NCI-H510A (cell line): ENCODE measurements around the gene ILKAP.

ENCODE experiments used
- DNase-seq: peaks from one replicate; lab custom pipeline; 2025; lab: John Stamatoyannopoulos, UW

ILKAP gene

DNA sequence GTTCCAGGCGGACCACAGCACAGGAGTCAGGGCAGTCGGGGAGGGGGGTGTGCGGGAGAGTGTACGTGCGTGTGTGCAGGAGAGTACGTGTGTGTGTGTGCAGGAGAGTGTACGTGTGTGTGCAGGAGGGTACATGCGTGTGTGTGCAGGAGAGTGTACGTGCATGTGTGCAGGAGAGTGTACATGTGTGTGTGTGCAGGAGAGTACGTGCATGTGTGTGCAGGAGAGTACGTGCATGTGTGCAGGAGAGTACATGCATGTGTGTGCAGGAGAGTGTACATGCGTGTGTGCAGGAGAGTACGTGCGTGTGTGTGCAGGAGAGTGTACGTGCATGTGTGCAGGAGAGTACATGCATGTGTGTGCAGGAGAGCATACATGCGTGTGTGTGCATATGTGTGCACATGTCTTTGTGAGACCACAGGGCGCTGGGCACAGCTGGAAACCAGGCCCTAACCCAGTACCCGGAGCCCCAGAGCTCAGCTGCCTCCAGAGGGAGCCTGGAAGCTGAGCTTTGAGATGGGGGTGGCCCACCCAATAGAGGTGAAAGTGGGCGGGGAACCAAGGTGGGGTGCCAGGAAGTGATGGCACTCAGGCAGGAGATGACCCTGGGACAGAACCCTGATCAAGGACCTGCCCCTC lies 78.9 kb downstream of the ILKAP start:
- no peak for DNase-seq

DNA sequence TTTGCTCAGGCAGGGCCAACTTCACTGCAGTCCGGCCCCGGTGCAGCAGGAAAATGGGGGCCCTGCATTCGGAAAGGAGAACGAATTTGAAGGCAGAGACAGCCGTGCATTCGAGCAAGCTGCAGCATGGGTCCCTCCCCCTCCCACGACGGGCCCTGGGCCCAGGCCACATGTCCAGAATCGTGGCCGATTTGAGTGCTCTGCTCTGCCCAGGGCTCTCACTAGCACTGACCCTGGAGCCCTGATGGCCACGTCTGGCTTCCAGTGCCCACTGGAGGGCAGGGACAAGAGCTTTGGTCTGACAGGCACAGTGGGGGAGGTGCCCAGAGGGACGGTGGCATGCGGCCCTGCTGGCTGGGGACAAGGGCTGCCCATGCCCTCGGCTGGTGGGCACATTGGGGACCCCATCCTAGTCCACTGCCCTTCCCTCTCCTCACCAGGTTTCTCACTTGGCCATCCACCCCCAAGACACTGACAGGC lies 79.5 kb downstream of the ILKAP start:
- no peak for DNase-seq

DNA sequence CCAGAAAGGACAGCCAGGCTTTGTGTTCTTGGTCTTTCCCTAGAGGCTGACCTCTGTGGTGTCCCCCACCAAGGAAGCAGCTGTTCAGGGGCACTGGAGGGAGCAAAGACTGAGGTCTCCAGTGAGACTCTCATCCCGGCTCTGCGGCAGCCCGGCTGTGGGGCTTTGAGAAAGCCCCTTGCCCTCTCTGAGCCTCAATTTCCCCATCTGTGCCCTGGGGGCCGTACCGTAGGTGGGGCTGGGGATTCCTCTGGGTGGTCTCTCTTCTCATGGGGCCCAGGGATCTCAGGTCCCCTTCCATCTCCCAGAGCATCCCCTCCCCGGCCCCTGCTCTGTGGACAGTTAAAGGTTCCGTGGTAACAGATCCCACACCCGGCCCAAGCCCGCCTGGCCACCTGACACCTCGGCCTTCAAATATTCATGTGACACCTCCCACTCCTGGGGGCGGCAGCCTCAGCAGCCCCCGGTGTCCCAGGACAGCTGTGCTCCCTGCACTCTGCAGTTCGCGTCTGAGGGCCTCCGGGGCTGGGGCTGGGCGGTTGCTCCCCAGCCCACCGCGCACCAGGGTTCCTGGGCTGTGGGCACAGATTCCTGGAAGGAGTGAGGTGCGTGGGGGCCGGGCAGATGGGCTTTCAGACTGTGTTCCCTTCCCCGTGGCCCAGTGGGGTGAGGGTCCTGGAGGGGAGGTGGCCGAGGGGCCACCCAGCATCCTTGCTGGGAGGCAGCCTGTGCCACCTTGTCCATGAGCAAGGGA lies 80.1 kb downstream of the ILKAP start:
- no peak for DNase-seq

DNA sequence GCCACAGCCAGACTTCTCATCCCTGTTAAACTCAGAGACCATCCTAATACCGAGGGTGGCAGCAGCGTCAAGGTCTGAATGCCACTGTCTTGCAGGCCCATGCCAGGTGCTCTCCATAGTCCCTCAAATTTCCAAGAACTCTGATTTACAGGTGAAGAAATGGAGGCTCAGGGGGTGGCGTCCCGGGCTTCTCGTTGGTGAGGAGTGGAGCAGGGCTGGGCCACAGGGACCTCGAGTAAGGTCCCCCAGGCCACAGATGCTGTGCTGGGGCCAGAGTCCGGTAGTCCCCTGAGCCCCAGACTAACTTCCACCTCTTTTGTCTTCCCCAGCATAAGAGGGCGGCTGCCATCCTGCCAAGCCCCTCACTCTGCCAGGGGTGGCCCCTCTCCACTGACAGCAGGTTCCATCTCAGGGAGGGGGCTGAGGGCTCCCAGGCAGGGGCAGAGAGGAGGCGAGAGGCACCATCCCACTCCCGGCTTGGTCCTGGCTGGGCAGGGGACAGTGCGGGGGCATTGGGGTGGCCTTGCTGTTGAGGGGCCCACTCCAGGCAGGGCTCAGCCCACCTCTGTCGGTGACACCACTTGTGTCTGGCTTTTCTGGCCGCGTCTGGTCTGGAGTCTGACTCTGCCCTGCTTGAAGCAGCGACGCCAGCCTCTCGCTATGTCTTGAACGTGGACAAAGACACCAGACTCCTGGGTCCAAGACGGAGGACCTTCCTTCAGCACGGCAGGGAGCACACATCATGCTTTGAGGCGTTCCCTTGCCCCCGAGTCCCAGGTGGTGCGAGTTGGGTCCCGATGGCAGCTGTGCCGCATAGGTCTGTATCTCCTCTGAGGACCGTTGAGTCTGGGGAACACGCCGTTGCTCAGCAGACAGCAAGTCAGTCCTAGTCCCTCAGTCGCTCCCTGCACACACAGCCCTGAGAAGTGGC lies 80.9 kb downstream of the ILKAP start:
- no peak for DNase-seq

DNA sequence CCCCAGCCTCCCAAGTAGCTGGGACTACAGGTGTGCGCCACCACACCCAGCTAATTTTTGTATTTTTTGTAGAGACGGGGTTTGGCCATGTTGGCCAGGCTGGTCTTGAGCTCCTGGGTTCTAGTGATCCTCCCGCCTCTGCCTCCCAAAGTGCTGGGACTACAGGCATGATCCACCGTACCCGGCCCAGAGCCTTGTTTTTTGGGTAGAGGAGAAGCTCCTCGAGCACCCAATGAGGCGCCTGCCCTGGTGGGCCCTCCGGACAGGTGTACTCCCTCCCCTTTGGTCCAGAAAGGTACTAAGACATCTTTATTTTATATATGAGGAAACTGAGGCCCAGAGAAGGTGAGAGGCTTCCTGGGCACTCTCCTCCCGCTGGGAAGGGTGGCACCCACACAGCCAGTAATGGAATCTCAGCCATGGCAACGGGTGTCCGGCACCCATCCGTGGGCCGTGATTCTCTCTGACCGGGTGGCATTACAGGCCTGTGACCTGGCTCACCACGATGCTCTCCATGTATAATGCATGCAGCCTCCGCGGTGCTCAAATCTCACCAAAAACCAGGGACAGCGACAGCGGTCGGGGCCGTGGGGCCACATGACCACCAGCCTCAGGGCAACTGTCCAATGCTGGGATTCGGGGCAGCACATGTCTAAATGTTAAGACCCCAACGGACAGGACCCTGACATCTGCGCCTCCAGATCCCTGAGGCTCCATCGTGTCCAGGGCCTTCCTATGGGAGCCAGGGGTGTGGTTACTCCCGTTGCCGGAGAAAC lies 81.8 kb downstream of the ILKAP start:
- DNase-seq = no peak

DNA sequence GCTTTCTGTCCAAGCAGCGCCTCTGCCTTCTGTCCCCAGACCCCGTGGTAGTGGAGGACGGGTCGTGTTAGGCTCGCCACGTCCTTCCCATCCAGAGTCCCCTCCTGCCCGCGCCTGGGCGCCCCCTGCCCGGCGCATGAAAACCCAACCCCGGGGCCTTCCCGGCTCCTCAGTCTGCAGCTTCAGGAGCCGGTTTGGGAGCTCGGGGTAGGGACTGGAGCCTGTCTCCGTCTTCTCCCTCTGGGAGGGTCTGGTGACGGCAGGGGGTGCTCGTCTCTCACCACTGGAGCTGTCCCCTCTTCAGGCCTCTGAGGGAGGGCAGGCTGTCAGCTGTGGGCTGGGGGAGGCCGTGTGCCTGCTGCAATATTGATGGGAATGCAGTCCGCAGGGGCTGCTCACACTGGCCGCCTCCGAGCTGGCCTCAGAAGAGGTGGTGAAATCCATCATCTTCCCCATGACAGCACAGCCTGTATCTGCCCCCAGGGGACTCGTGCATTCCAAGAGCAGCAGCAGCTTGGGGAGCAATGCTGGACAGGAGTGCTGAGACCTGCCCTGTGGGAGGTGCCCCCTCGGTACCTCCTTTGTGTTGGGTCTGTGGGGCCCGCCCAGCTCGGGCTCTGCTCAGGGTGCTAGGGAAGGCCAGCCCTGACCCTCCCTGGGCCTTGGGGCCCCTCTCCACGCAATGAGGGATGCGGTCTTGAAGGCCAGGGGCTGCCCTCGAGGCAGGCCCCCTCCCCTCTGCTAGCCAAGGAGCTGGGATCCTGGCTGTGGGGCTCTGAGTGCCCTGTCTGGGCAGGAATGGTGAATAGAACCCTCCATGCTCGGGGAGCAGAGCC lies 82.8 kb downstream of the ILKAP start:
- no peak for DNase-seq
